Stimulated activated CD8-positive, alpha-beta memory T cell treated with anti-CD3 and anti-CD28 coated beads, Interleukin-2, amount 100 ng/mL, for 1 hour (primary cell): ENCODE results near the gene SLC9A1.
"Not testable (repeated sequence)": the region's sequence is repeated elsewhere in the genome, so short reads cannot be mapped to it uniquely, and the experiment has no call there.

Source experiments
- DNase-seq, 2 donors: peaks; one replicate each; pipeline ENCODE4 v3.0.0-alpha.2; 2020; ENCODE audit warnings: low read depth in 2 of 2

SLC9A1 gene

GRCh38 chr1:27132624-27133023 is 22.3 kb downstream of the SLC9A1 start:
- DNase-seq: no peak

DNA sequence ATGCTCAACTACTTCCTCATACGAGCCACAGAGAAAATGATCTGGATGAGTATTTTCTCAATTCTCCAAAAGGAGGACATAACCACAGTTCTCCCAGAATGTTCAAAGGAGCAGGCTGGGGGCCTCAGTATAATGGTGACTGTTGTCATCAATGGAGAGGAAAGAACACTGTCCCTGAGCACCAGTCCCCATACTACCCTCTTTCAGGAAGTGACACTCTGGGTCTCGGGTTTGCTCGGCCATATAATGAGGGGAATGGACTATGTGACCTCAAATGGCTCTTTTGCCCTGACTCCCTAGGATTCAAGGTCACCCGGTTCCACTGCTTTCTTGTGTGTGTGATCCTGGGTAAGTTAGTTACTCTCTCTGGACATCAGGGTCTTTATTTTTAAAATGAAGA is 22.8 kb downstream of the SLC9A1 start:
- no peak for DNase-seq

DNA sequence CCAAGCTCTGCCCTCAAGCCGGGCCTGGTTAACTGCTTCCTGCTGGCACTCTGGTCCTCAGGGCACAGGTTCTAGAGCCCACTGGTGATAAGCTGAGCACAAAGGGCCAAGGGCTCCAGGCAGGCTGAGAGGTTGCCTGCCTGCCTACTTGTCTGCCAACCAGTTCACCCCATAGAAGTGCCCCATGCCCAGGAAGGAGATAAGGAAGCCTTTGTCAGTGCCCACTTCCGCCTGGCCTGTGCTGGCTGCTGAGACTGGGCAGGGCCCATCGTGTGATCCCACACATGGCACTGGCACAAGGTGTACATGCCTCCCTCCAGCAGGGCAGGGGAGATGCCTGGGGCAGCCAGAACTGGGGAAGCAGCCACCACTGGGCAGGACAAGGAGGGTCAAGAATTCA is 24.1 kb downstream of the SLC9A1 start:
- DNase-seq: no peak

DNA sequence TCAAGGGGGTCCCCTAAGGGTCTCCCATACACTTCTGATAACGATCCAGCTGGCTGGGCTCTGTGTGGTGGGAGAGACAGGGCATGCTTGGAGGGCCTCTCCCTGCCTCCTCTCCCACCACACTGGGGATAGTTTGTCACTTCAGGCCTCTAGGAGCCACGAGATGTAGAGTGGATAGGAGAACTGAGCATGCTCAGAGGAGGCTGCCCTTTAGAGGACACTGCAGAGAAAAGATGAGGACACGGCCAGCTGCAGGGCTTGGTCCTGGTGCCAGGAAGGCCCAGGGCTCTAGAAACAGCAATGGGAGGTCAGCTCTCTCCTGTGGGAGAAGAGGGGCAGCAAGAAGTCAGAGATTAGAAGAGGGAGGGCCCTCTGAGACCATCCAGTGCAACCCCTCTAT is 25.7 kb downstream of the SLC9A1 start:
- no peak for DNase-seq

DNA sequence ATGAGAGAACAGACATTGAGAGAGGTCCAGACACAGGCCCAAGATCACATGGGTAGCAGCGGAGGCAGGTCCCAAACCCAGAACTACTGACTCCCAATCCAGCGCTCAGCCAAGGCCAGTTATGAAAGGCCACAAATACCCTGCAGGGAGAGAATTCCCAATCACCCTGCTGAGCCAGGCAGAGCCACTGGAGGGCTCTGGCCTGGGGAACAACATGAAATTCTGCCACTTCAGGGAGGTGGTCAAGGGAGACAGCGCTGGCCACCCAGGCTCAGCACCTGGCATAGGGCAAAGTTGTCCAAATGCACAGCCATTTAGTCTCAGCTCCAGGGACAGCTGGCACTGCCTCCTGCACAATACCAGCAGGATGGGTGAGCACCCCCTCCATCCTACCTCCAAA is 27.5 kb downstream of the SLC9A1 start:
- no peak for DNase-seq

DNA sequence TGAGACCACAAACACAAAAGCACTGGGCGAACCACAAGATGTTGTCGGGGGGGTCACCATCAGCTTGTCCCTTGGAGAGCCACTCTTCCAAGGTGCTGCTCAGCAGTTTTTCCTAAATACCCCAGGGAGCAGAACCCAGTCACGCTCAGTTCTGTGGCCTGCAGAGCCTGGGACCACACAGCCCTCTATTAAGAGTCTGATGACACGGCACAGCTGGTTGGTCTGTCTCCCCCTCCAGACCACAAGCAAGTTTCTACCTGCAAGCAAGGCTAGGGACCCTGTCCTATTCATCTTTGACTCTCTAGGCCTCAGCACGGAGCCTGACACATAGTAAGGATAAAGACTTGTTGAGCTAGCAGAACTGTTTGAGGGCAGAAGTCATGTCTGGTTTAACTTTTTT is 28.5 kb downstream of the SLC9A1 start:
- no peak for DNase-seq

DNA sequence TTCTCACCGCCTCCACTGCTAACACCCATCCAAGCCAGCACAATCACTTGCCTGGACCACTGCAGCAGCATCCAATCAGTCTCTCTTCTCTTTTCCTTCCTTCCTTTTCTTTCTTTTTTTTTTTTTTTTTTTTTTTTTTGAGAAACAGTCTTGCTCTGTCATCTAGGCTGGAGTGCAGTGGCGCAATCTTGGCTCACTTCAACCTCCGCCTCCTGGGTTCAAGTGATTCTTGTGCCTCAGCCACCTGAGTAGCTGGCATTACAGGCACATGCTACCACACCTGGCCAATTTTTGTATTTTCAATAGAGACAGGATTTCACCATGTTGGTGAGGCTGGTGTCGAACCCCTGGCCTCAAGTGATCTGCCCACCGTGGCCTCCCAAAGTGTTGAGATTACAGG is 29.8 kb downstream of the SLC9A1 start:
- not testable (repeated sequence) for DNase-seq

DNA sequence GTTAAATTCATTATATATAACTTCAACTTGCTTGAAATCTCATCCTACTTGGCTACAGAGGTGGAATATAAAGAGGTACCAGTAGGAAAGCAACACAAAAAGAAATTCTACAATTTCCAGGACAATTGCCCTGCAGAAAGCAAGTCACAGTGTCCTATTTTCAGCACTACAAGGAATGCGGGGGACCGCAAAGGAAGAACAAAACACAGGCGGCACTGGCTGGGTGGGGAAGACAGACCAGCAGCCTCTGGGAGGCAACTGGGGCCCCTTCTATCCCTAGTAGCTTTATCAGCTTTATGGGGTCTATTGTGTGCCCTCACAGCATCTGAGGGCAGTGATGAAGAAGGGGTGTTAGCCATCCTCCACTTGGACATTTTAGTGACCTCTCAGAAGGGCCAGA is 30.5 kb downstream of the SLC9A1 start:
- DNase-seq: no peak

- DNase-seq: no peak
These were observed 32.3 kb downstream of the SLC9A1 start for GRCh38 chr1:27122652-27123051.

DNA sequence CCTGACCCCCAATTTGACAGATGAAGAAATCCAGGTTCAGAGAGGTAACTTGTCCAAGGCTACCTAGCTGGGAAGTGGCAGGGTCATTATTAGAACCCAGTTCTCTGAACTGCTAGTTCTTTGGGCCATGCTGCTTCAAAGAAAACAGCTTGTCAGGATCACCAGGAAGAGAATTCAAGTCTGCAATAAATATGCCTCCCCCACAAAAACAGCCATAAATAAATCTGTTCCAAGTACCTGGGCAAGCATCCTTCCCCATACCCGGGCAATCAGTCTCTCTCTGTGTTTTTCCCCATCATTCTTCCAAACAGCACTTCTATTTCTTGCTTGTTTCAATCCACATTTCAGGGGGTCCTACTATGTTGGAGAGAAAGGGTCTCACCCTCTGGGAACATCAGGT is 34.1 kb downstream of the SLC9A1 start:
- DNase-seq: no peak

- no peak for DNase-seq
These were observed 36.6 kb downstream of the SLC9A1 start for GRCh38 chr1:27118440-27118689.

DNA sequence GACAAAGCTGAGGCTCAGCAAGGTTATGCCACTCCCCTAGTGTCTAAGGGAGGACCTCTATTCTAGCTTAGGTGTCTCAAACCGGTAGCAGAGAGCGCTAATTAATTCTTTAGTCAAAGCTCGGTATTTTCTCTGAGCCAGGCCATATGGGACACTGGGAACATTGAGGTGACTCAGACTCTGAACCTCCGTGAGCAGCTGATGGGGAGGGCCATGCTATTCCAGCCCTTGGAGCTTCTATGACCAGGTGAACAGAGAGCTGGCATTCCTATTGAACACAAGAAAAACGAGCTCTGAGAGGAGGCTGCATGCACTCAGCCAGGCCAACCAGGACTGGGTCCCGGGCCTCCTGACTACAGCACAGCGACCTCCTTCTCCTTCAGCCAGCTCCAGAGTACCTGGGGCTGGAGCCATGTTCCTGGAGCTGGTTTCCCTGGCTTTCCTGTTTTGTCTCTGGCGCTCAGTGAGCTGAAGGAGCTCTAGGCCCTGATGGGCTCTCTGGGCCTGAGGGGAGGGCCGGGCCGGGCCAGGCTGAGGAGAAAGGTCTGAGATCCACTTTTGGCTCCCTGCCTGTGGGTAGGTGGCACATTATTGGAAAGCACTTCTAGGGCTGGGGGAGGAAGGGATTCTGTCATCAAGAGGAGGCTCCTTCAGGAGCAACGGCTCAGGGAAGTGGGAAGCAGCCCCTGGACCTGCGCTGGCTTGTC is 37.0 kb downstream of the SLC9A1 start:
- DNase-seq: no peak

GRCh38 chr1:27116697-27117096 is 38.2 kb downstream of the SLC9A1 start:
- no peak for DNase-seq

DNA sequence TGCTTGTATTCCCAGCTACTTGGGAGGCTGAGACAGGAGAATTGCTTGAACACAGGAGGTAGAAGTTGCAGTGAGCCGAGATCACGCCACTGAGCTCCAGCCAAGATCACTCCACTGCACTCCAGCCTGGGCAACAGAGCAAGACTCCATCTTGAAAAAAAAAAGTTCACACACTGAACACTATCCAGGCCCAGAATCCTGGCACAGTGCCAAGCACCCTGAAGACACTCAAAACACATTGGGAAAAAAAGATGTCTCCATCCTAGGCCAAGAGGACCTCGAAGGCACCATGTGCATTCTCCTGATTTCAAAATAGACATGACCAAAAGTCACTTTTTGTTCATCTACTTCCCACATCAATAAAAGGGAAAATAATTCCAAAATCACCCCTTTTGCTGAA is 38.7 kb downstream of the SLC9A1 start:
- DNase-seq: no peak

DNA sequence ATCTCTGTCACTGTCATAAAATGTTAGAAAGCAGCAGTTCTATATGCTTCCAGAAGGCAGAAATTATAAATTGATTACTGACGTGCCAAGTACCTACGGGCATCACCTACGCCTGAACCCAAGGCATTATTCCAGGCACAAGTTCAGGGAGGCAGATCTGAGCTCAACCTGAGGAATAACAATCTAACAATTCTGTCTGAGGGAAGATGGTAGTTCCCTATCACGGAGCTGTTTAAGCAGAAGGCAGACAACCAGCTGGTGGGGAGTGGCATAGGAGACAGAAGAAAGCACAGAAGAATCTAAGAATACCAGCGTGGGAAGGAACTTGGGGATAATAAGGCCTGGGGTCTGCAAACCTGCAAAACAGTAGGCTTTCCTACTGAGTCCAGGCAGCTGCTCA is 40.4 kb downstream of the SLC9A1 start:
- no peak for DNase-seq

DNA sequence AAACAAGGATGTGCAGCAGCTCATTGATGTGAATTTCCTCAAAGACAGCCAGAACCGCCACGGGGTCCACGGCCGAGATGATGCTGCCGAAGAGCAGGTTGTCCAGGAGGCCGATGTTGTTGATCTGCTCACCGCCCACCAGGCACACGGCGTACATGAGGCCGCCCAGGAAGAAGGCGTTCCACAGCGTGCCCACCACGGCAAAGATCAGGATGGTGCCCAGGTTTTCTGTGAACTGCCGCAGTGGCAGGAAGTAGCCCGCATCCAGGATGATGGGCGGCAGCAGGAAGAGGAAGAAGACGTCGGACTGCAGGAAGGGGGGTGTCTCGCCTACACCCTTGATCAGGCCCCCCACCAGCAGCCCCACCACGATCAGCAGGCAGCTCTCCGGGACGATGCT is 41.1 kb downstream of the SLC9A1 start:
- DNase-seq: no peak

GRCh38 chr1:27111626-27112573 is 43.0 kb downstream of the SLC9A1 start:
- peak; percentile 34 to 37 for DNase-seq

- no peak for DNase-seq
These were observed 45.7 kb downstream of the SLC9A1 start for GRCh38 chr1:27109103-27109822.

- no peak for DNase-seq
These were observed 46.3 kb downstream of the SLC9A1 start for GRCh38 chr1:27108588-27108987.

DNA sequence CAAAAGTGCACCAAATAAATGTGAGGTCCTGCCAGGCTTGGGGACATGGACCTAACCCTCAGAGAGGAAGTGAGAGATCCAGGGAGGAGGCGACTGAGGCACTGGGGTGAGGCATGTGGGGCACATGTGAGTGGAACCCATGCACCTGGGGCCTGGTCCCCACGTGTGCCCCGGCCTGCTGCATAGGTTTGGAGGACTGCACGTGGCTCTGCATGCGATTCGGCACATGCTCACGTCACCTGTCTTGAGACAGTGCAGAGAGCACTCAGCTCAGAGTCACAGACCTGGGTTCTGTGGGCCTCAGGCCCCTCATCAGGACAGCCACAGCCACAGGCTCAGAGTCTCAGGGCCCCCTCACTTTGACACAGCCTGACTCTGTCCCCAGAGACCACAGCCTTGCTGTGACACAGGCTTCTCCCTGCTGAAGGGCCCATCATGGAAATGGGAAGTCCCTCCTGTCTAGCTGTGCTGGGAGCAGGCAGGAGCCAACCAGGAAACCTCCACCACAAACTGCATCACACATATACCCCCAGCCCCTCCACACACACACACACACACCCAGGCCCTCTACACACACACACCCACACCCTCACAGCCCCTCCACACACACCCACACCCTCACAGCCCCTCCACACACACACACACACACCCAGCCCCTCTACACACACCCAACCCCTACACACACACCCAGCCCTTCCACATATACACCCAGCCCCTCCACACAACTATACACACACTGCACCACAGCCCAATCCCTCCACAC is 48.2 kb downstream of the SLC9A1 start:
- DNase-seq: no peak

DNA sequence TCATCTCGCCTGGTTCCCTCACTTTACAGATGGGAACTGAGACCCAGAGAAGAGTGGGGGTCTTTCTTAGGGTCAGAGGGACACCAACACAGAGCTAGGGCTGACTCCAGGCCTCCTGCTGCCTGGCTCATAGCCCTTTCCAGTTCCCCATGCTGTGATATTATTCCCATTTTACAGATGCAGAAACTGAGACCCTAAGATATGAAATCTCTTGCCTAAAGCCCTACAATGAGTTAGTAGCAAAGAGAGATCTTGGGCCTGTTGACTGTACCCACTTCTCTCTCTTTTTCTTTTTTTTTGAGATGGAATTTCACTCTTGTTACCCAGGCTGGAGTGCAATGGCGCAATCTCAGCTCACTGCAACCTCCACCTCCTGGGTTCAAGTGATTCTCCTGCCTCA is 49.9 kb downstream of the SLC9A1 start:
- DNase-seq: no peak

DNA sequence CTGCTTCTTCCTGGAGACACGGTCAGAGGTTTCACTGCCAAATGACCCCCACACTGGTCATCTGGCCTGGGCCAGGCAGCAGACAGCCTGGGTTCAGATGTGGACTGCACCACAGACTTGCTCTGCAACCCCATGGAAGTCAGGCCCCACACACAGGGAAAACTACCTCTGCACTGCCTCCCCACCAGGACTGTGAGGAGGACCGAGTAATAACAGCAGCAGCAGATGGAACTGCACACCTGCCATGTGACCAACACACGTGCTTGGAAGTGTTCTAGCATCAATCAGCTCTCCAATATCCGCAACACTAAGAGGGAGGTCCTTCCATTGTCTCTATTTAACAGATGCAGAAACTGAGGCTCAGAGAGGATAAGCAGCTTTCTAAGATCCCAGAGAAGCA is 51.4 kb downstream of the SLC9A1 start:
- DNase-seq: no peak
